GM18870 (cell line): ENCODE results near the gene RS1.

Experiments used
- ATAC-seq: cut with Tn5 transposase; IDR thresholded peaks from one replicate; pipeline ENCODE4 v1.9.1; 2021; ENCODE audit warnings: moderate library complexity; ENCODE audit not compliant: unreplicated experiment

RS1 gene

GRCh38 chrX:18607966-18608365, 63.9 kb downstream of the RS1 start:
- no peak for ATAC-seq

DNA sequence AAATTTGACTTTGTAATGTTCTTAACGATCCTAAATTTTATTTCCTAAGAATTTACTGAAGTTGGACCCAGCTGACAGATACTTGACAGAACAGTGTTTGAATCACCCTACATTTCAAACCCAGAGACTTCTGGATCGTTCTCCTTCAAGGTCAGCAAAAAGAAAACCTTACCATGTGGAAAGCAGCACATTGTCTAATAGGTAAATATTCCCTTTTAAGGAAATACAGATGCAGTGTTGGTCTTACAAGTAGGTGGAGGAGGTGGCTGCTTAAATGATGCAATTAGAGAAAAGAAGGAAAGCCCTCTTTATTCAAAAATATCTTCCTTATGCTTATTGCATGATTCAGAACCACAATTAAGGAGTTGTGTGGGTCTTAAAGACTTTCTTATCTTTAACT, 73.5 kb downstream of the RS1 start:
- no peak for ATAC-seq

GRCh38 chrX:18596096-18596495, 75.8 kb downstream of the RS1 start:
- no peak for ATAC-seq

DNA sequence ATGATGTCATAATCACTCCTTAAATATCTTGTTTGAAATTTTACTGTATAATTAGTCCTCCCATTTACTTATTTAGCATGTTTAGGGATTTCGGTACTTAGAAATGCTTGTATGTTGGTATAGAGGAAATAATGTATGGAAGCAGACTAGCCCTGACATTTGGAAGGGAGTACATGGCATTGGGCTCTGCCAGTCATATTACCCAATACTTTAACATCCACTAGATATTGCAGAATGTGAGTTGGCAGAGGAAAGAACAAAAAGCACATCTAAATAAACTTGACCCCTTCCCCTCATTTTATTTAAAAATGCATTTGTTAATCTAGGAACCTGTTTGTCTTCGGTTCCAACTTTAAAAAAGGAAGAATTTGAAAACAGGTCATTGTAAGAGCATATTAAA, 77.8 kb downstream of the RS1 start:
- ATAC-seq = no peak

DNA sequence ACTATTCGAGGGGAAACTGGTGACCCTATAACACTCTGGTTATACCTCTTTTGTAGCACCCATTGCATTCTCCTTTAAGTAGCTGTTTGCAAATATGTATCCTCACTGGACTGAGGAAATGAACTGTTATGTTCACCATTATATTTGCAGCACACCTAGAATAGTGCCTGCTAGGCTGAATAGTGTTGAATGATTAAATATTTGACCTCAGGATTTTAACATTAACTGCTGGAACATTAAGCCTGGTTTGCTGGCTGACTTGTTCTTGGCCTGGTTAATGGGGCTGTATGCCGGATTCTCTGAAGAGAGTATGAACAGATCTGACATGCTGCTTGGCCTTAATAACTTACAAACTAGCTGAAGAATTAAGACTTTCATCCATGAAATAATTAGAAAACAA, 80.1 kb downstream of the RS1 start:
- no peak for ATAC-seq
